SIG-M5 treated with dmso at 0.1 percent for 504 hours (cell line): Measurements from ENCODE around the gene IRF4.

Experiments
- DNase-seq: peaks from one replicate; lab custom pipeline; 2025; ENCODE audit not compliant: unreplicated experiment; lab: John Stamatoyannopoulos, UW

IRF4 gene

GRCh38 chr6:381742-382461, 9.7 kb upstream of the IRF4 start:
- no peak for DNase-seq

- no peak for DNase-seq
Observed at GRCh38 chr6:382883-383810, 8.4 kb upstream of the IRF4 start.

- DNase-seq, result no peak
Observed at GRCh38 chr6:383856-384255, 7.7 kb upstream of the IRF4 start.

- DNase-seq, result no peak
Observed at GRCh38 chr6:384898-385297, 6.7 kb upstream of the IRF4 start.

GRCh38 chr6:385614-386013, 5.9 kb upstream of the IRF4 start:
- DNase-seq, result no peak

GRCh38 chr6:386688-387266, 4.8 kb upstream of the IRF4 start:
- no peak for DNase-seq

- no peak for DNase-seq
Observed at GRCh38 chr6:387293-387741, 4.2 kb upstream of the IRF4 start.

- DNase-seq, result no peak
Observed at GRCh38 chr6:388202-388903, 3.2 kb upstream of the IRF4 start.

GRCh38 chr6:389143-389542, 2.4 kb upstream of the IRF4 start:
- no peak for DNase-seq

GRCh38 chr6:389622-390021, 1.9 kb upstream of the IRF4 start:
- no peak for DNase-seq

- no peak for DNase-seq
Observed at GRCh38 chr6:390914-391558, 516 bp upstream of the IRF4 start.

- DNase-seq, result no peak
Observed at GRCh38 chr6:392441-393390, 1.2 kb downstream of the IRF4 start.

- DNase-seq, result no peak
Observed at GRCh38 chr6:393391-394221, 2.1 kb downstream of the IRF4 start.

- DNase-seq, result no peak
Observed at GRCh38 chr6:394641-395289, 3.2 kb downstream of the IRF4 start.

GRCh38 chr6:395432-396125, 4.0 kb downstream of the IRF4 start:
- DNase-seq, result no peak

- DNase-seq, result no peak
Observed at GRCh38 chr6:396126-396520, 4.6 kb downstream of the IRF4 start.

- DNase-seq, result no peak
Observed at GRCh38 chr6:397056-397455, 5.5 kb downstream of the IRF4 start.

- DNase-seq, result no peak
Observed at GRCh38 chr6:397604-398003, 6.1 kb downstream of the IRF4 start.
